GM12874 (cell line): Measurements from ENCODE around the gene MAGEB17.

Experiments used
- CTCF ChIP-seq: IDR thresholded peaks from 2 replicates; pipeline ENCODE4 v1.5.1; 2011; ENCODE audit warnings: low read depth, mild to moderate bottlenecking, control low read depth, low read length, moderate library complexity; ENCODE audit not compliant: insufficient read depth

The MAGEB17 gene

DNA sequence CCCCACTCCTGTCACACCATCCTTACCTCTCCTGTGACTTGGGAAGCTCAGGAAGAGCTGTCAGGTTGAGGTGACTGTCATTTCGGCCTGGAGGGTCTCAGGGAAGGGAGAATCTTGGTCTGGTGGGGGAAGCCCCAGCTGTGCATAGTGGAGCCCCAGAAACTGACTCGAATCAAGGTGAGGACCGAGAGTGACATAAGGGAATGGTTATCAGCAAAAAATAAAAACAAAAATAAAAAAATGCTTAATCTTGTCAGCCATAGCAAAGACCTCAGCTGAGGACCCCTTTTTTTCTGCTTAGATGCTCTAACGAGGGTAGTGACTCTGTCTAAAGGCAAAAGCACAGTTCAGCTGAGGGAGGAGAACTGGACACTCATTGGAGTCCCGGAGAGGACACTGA, at the start of gene MAGEB17:
Gene MAGEB17 (plus strand): TSS at position 301 of the 400 bp plus-strand sequence. CDS start 2,902 bp downstream, outside the sequence.
- TF ChIP-seq CTCF: no peak

- TF ChIP-seq CTCF: no peak
These were observed 47.7 kb upstream of the MAGEB17 start for GRCh38 chrX:16119353-16120220.

DNA sequence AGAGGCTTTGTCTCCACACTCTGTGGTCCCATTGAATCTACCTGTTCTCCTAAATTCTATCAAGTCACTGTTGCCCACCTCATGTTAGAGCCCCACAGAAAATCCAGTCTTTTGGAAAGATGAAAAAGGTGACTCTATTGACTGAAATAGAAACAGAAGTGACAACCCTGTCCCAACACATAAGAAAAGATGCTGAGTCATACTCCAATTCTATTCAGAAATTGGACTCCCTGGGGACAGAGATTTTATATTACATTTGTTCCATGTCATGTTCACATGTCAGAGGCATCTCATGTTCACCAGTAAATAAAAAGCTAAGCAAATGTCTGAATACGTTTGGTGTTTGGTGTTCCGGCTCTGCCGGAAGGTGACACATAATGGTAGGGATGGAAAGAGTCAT, 46.9 kb upstream of the MAGEB17 start:
- no peak for TF ChIP-seq CTCF

- peak; percentile 68 for TF ChIP-seq CTCF
These were observed 44.0 kb upstream of the MAGEB17 start, which contains the start of gene GRPR for GRCh38 chrX:16123222-16123786. GRPR (plus strand) TSS chrX:16123565; CDS start chrX:16123954, 389 bp downstream.

- TF ChIP-seq CTCF: no peak
These were observed 43.1 kb upstream of the MAGEB17 start for GRCh38 chrX:16124201-16124600.

DNA sequence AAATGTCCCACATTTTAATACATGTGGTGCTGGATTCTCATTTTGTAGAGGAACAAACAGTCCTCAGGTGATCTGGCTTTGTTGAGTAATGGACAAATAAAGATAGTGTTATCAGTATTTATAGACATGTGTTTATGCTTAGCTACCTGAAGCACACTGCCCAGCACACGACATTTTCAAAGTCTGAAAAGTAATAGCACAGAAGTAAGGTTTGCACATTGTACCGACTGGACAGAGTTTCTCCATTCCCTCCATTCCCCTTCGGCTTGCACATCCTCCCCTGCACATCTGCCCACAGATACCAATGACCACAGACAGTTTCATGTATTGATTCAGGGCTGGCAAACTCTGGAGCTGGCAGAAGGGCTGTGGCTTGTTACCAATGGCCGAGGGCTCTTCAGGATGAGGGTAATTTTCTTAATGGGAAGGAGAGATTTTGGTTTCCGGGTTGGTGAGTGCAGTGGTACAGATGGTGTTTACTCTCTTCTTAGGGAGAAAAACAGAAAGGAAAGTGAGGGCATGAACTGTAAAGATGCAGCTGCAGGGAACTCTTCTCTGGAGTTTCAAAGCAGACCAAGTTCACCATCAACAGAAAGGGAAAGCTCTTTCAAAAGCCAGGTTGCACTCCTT, 41.6 kb upstream of the MAGEB17 start:
- no peak for TF ChIP-seq CTCF

GRCh38 chrX:16130707-16131106, 36.6 kb upstream of the MAGEB17 start:
- no peak for TF ChIP-seq CTCF
